K562 (cell line): ENCODE results near the gene LONP1.

Source experiments
- CBFB ChIP-seq: sonication (generic); formaldehyde crosslinking; IDR thresholded peaks from 2 replicates; pipeline ENCODE4 v1.4.0; 2020; ENCODE audit warnings: mild to moderate bottlenecking, missing genetic modification reagents
- MAFK ChIP-seq: IDR thresholded peaks from 2 replicates; pipeline ENCODE4 v1.6.1; 2011; ENCODE audit warnings: low read length, improper control_type of control experiment
- MYBL2 ChIP-seq, 2 experiments: fragments of 450-650 bp in 1 of 2; sonication (generic) in 1 of 2; formaldehyde crosslinking in 1 of 2; IDR thresholded peaks; 2 replicates each; pipeline versions ENCODE4 v1.6.1 to v1.8.1; 2017 to 2022; ENCODE audit warnings: borderline replicate concordance in 1 of 2, inconsistent platforms in 1 of 2, low read depth in 1 of 2, mild to moderate bottlenecking in 1 of 2, missing genetic modification reagents in 1 of 2, moderate library complexity in 1 of 2
- NR3C1 ChIP-seq: sonication (generic); formaldehyde crosslinking; IDR thresholded peaks from 2 replicates; pipeline ENCODE4 v1.8.1; 2022; ENCODE audit warnings: missing genetic modification reagents
- RAD21 ChIP-seq, 2 experiments: fragments of 250-450 bp in 1 of 2; fragments of 450-650 bp in 1 of 2; sonication (Bioruptor Pico) in 1 of 2; formaldehyde crosslinking in 1 of 2; IDR thresholded peaks in 1 of 2; conservative IDR thresholded peaks in 1 of 2; 2 replicates each; pipeline versions ENCODE4 v1.4.0 to v1.8.0; 2020 to 2022; ENCODE audit warnings: mild to moderate bottlenecking in 2 of 2, moderate library complexity in 1 of 2
- SUPT5H ChIP-seq: fragments of 450-650 bp; IDR thresholded peaks from 2 replicates; pipeline ENCODE4 v1.6.1; 2016
- TF ChIP-seq, protein P1 (sequence below), 2 experiments: fragments of 450-650 bp in 1 of 2; sonication (generic) in 1 of 2; formaldehyde crosslinking in 1 of 2; IDR thresholded peaks in 1 of 2; conservative IDR thresholded peaks in 1 of 2; 2 replicates each; pipeline versions ENCODE4 v1.6.1 to v1.8.1; 2016 to 2023; ENCODE audit warnings: mild to moderate bottlenecking in 2 of 2, moderate library complexity in 2 of 2, inconsistent platforms in 1 of 2, missing genetic modification reagents in 1 of 2
- TF ChIP-seq, protein P2 (sequence below): fragments of 450-650 bp; IDR thresholded peaks from 2 replicates; pipeline ENCODE4 v1.6.1; 2018; ENCODE audit not compliant: partially characterized antibody
- TF ChIP-seq, protein P3 (sequence below): fragments of 250-450 bp; sonication (Bioruptor Pico); IDR thresholded peaks from 2 replicates; pipeline ENCODE4 v1.8.0; 2021; ENCODE audit warnings: borderline replicate concordance, mild to moderate bottlenecking, moderate library complexity; ENCODE audit not compliant: poor library complexity, severe bottlenecking
- TF ChIP-seq, protein P4 (sequence below): sonication (generic); formaldehyde crosslinking; IDR thresholded peaks from 2 replicates; pipeline ENCODE4 v1.8.1; 2023; ENCODE audit warnings: mild to moderate bottlenecking, missing genetic modification reagents
- TF ChIP-seq, protein P5 (sequence below): IDR thresholded peaks from 2 replicates; pipeline ENCODE4 v1.6.1; 2011; ENCODE audit warnings: borderline replicate concordance, low read depth, mild to moderate bottlenecking, moderate library complexity, low read length; ENCODE audit not compliant: insufficient read depth, poor library complexity, severe bottlenecking

DNA sequence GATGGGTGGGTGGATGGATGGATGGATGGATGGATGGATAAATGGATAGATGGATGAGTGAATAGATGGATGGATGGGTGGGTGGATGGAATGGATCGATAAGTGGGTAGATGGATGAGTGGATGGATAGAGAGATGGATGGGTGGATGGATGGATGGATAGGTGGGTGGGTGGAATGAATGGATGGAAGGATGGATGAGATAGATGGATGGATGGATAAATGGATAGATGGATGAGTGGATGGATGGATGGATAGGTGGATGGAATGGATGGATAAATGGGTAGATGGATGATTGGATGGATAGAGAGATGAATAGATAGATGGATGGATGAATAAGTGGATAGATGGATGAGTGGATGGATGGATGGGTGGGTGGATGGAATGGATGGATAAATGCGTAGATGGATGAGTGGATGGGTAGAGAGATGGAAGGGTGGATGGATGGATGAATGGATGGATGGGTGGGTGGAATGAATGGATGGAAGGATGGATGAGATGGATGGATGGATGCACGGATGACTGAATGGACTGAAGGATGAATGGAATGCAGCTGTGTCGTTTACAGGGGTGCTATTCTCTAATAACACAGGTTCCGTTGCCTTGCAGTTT lies 42.8 kb upstream of the LONP1 start:
- TF ChIP-seq RAD21 (CRISPR knock-in tag; conservative IDR thresholded peaks at IDR 0.05 in 1 of 2, IDR thresholded peaks at IDR 0.05 in 1 of 2) (no peak), CBFB (CRISPR knock-in tag) (no peak), MYBL2 (IDR thresholded peaks at IDR 0.05; ENCODE audit: low read depth) (no peak), MYBL2 (CRISPR knock-in tag; IDR thresholded peaks at IDR 0.05; ENCODE audit: borderline replicate concordance) (no peak), MAFK (no peak), SUPT5H (no peak), NR3C1 (CRISPR knock-in tag) (no peak)
- TF ChIP-seq, protein P1, sequence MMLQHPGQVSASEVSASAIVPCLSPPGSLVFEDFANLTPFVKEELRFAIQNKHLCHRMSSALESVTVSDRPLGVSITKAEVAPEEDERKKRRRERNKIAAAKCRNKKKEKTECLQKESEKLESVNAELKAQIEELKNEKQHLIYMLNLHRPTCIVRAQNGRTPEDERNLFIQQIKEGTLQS (IDR thresholded peaks at IDR 0.05) = no peak
- TF ChIP-seq, protein P1 (CRISPR knock-in tag; conservative IDR thresholded peaks at IDR 0.05) = no peak
- TF ChIP-seq, protein P2, sequence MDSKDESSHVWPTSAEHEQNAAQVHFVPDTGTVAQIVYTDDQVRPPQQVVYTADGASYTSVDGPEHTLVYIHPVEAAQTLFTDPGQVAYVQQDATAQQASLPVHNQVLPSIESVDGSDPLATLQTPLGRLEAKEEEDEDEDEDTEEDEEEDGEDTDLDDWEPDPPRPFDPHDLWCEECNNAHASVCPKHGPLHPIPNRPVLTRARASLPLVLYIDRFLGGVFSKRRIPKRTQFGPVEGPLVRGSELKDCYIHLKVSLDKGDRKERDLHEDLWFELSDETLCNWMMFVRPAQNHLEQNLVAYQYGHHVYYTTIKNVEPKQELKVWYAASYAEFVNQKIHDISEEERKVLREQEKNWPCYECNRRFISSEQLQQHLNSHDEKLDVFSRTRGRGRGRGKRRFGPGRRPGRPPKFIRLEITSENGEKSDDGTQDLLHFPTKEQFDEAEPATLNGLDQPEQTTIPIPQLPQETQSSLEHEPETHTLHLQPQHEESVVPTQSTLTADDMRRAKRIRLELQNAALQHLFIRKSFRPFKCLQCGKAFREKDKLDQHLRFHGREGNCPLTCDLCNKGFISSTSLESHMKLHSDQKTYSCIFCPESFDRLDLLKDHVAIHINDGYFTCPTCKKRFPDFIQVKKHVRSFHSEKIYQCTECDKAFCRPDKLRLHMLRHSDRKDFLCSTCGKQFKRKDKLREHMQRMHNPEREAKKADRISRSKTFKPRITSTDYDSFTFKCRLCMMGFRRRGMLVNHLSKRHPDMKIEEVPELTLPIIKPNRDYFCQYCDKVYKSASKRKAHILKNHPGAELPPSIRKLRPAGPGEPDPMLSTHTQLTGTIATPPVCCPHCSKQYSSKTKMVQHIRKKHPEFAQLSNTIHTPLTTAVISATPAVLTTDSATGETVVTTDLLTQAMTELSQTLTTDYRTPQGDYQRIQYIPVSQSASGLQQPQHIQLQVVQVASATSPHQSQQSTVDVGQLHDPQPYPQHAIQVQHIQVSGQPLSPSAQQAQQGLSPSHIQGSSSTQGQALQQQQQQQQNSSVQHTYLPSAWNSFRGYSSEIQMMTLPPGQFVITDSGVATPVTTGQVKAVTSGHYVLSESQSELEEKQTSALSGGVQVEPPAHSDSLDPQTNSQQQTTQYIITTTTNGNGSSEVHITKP = no peak
- TF ChIP-seq, protein P3, sequence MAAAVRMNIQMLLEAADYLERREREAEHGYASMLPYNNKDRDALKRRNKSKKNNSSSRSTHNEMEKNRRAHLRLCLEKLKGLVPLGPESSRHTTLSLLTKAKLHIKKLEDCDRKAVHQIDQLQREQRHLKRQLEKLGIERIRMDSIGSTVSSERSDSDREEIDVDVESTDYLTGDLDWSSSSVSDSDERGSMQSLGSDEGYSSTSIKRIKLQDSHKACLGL (CRISPR knock-in tag) = no peak
- TF ChIP-seq, protein P4, sequence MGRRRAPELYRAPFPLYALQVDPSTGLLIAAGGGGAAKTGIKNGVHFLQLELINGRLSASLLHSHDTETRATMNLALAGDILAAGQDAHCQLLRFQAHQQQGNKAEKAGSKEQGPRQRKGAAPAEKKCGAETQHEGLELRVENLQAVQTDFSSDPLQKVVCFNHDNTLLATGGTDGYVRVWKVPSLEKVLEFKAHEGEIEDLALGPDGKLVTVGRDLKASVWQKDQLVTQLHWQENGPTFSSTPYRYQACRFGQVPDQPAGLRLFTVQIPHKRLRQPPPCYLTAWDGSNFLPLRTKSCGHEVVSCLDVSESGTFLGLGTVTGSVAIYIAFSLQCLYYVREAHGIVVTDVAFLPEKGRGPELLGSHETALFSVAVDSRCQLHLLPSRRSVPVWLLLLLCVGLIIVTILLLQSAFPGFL (CRISPR knock-in tag) = no peak
- TF ChIP-seq, protein P5, sequence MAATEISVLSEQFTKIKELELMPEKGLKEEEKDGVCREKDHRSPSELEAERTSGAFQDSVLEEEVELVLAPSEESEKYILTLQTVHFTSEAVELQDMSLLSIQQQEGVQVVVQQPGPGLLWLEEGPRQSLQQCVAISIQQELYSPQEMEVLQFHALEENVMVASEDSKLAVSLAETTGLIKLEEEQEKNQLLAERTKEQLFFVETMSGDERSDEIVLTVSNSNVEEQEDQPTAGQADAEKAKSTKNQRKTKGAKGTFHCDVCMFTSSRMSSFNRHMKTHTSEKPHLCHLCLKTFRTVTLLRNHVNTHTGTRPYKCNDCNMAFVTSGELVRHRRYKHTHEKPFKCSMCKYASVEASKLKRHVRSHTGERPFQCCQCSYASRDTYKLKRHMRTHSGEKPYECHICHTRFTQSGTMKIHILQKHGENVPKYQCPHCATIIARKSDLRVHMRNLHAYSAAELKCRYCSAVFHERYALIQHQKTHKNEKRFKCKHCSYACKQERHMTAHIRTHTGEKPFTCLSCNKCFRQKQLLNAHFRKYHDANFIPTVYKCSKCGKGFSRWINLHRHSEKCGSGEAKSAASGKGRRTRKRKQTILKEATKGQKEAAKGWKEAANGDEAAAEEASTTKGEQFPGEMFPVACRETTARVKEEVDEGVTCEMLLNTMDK = no peak
